Measurements from ENCODE around the gene PRR7.
A peak's percentile ranks its signal among the peaks of the same experiment; 100 is the strongest.
"Not testable (repeated sequence)": the region's sequence is repeated elsewhere in the genome, so short reads cannot be mapped to it uniquely, and the experiment has no call there.

Gene PRR7

GRCh38 chr5:177446200-177447065 lies at the start of gene PRR7:
Gene PRR7, plus strand, starts transcription at chr5:177446814. Its CDS starts 8,254 bp downstream, at chr5:177455068.
- peak; percentile 74 for DNase-seq

GRCh38 chr5:177397875-177398390 lies 48.7 kb upstream of the PRR7 start:
- DNase-seq: no peak

- no peak for DNase-seq
Observed at GRCh38 chr5:177399997-177400868, 46.4 kb upstream of the PRR7 start, which contains the start of gene PFN3. Gene PFN3, minus strand, starts transcription at chr5:177400661. Its CDS starts 85 bp downstream, at chr5:177400576.

- peak; percentile 89 for DNase-seq
Observed at GRCh38 chr5:177402271-177403043, 44.2 kb upstream of the PRR7 start.

DNA sequence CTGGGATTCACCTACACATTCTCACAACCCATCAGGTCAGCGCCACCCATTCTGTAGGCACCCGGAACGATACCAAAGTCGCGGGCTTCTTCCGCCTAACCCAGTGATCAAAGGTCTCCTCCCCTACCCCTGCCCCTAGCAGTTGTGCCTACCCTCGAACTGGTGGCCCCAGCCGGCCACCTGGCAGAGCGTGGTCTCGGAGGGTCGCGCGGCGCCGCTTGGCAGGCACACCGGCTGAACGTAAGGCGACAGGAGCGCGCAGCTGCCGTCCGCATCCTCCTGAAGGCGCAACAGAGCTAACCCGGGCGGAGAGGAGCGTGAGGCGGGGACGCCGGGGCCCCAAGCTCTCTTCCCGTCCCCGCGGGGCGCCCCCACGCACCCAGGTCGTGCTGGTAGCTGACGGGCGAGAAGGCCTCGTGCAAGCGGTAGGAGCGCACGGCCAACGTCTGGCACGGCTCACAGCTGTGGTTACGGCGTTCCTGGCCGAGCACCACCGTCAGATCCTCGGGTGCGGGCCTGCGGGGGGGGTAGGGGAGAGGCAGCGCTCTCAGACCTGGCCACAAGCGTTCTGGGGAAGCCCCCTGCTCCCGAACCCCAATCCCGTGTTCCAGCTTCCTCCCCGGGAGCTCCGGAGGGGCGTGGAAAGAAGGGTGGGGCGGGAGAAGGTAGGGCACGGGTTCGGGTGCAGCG lies 43.4 kb upstream of the PRR7 start:
- peak; percentile 57 for DNase-seq

DNA sequence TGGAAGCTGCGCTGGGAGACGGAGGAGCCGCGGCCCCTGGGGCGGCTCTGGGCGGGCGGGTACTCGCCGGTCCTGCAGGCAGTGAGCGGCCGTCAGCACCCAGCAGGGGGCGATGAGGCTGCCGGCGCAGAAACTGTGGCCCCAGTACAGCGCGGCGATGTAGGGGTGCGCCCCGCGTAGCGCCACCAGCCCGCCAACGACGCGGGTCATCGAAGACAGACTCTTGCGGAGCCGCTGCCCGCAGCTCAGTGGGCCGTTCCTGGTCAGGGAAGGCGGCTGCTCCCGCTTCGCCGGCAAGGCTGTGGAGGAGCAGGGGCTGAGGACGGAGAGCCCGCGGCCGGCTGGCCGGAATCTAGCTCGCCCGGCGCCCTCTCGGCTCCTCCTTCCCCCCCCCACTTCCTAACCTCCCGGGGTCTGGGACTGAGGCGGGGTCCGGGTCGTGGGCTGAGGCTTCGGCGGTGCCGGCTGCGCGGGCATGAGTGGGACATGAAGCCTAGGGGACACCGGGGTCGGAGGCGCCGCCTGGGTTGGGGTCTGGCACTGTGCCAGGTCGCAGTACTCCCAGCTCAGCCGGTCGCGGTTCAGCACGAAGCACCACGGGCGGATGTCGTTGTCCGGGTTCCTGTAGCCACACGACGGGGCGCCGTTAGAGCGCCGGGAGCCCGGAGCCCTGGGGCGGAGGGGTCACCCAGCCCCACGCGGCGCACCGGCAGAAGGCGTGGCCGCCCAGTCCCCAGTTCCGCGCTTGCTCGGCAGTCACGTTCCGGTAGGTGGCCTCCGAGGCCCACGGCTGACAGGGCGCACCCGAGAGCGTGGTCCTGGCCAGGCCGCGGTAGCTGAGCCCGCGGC lies 42.6 kb upstream of the PRR7 start:
- peak; percentile 92 for DNase-seq

DNA sequence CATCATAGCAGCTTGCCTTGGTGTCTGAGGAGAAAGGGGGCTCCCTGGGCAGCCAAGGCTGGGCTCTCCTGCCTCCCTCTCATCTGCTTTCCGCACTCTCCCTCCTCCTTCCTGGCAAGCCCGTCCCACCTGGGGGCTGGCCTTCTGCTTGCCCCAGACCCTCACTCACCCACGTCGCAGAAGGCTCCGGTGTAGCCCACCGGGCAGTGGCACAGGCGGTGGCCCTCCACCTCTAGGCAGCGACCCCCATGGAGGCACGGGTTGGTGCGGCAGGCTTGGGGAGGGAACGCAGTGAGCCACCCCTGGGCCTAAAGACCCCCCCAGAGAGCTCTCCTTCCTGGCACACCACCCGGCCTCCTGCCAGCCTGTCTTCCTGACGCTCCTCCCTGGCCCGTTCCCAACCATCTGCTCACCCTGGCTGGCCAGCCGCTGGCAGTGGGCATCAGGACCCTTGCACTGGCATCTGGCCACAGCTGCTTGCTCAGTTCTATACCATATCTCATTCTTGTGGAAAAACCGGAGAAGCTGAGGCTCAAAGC lies 41.9 kb upstream of the PRR7 start:
- DNase-seq: peak; percentile 11

DNA sequence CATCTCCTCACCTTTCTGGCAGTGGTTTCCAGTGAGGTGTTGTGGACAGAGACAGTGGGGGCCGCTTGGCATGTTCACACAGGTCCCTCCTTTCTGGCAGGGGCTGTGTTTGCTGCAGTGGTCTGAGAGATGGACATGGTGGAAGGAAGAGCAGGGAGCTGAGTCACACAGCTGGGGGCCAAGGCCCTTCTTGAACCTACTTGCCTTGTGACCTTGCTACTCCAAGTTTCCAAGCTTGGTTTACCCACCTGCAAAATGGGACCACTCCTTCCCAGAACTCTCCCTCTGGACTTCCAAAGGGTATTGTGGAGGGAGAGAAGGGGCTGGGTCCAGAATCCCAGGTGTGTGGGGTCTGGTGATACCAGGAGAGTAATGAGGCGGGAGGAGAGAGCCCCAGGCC lies 41.3 kb upstream of the PRR7 start:
- DNase-seq: no peak

GRCh38 chr5:177405805-177406204 lies 40.8 kb upstream of the PRR7 start:
- DNase-seq: no peak

GRCh38 chr5:177409043-177409801 lies 37.4 kb upstream of the PRR7 start, which contains the start of gene F12:
Gene F12, minus strand, starts transcription at chr5:177409564. Its CDS starts 37 bp downstream, at chr5:177409527.
- no peak for DNase-seq

- DNase-seq: no peak
Observed at GRCh38 chr5:177410575-177410974, 36.0 kb upstream of the PRR7 start.

GRCh38 chr5:177412603-177413233 lies 33.9 kb upstream of the PRR7 start:
- no peak for DNase-seq

GRCh38 chr5:177414481-177414880 lies 32.1 kb upstream of the PRR7 start:
- DNase-seq: no peak

GRCh38 chr5:177417081-177417480 lies 29.5 kb upstream of the PRR7 start:
- DNase-seq: not testable (repeated sequence)

DNA sequence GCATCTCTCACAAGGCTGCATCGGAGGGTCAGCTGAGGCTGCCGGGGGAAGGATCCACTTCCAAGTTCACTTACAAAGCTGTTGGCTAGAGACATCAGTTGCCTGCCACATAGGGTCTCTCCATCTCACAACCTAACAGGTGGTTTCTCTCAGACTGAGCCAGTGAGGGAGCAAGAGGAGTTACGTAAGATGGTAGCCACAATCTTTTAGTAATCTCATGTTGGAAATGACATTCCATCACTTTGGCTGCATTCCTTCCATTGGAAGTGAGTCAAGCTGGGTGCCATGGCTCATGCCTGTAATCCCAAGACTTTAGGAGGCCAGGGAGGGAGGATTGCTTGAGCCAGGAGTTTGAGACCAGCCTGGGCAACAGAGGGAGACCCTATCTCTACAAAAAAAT lies 27.6 kb upstream of the PRR7 start:
- no peak for DNase-seq

- not testable (repeated sequence) for DNase-seq
Observed at GRCh38 chr5:177420472-177420871, 26.1 kb upstream of the PRR7 start.

GRCh38 chr5:177421062-177421798 lies 25.4 kb upstream of the PRR7 start:
- DNase-seq: no peak

GRCh38 chr5:177423671-177424070 lies 22.9 kb upstream of the PRR7 start:
- DNase-seq: no peak

Measured in COR-L47 (cell line).